ENCODE data around the gene FOXP1. TPM values are rescaled to one million over a fixed set of nuclear protein-coding genes. Genes with fewer than 3 reads are reported as not detected.
"Not testable (repeated sequence)": the region's sequence is repeated elsewhere in the genome, so short reads cannot be mapped to it uniquely, and the experiment has no call there.

FOXP1 gene
- total RNA-seq, 1 donor from 2014 or later = 128 TPM

- no peak for DNase-seq (ENCODE audit: low spot score)
Observed at GRCh38 chr3:70981231-70981880, 602.2 kb downstream of the FOXP1 start.

GRCh38 chr3:70980646-70981170 is 602.8 kb downstream of the FOXP1 start:
- DNase-seq (ENCODE audit: low spot score) = no peak

GRCh38 chr3:70979983-70980645 is 603.4 kb downstream of the FOXP1 start:
- DNase-seq (ENCODE audit: low spot score) = no peak

GRCh38 chr3:70977712-70978111 is 605.8 kb downstream of the FOXP1 start:
- no peak for DNase-seq (ENCODE audit: low spot score)

- not testable (repeated sequence) for DNase-seq (ENCODE audit: low spot score)
Observed at GRCh38 chr3:70975981-70976380, 607.5 kb downstream of the FOXP1 start.

- DNase-seq (ENCODE audit: low spot score) = no peak
Observed at GRCh38 chr3:70974747-70975146, 608.8 kb downstream of the FOXP1 start.

GRCh38 chr3:70973558-70973957 is 610.0 kb downstream of the FOXP1 start:
- no peak for DNase-seq (ENCODE audit: low spot score)

- no peak for DNase-seq (ENCODE audit: low spot score)
Observed at GRCh38 chr3:70972855-70973254, 610.7 kb downstream of the FOXP1 start.

GRCh38 chr3:70970952-70971351 is 612.6 kb downstream of the FOXP1 start:
- DNase-seq (ENCODE audit: low spot score) = no peak

GRCh38 chr3:70970171-70970570 is 613.4 kb downstream of the FOXP1 start:
- no peak for DNase-seq (ENCODE audit: low spot score)

GRCh38 chr3:70963431-70964275 is 619.9 kb downstream of the FOXP1 start:
- DNase-seq (ENCODE audit: low spot score) = no peak

GRCh38 chr3:70959506-70960291 is 623.8 kb downstream of the FOXP1 start:
- no peak for DNase-seq (ENCODE audit: low spot score)

- no peak for DNase-seq (ENCODE audit: low spot score)
Observed at GRCh38 chr3:70952033-70952747, 631.3 kb downstream of the FOXP1 start.

- no peak for DNase-seq (ENCODE audit: low spot score)
Observed at GRCh38 chr3:70951316-70951715, 632.2 kb downstream of the FOXP1 start.

- no peak for DNase-seq (ENCODE audit: low spot score)
Observed at GRCh38 chr3:70947579-70947978, 635.9 kb downstream of the FOXP1 start.

GRCh38 chr3:70943886-70944285 is 639.6 kb downstream of the FOXP1 start:
- DNase-seq (ENCODE audit: low spot score) = no peak

GRCh38 chr3:70933105-70933810 is 650.3 kb downstream of the FOXP1 start:
- no peak for DNase-seq (ENCODE audit: low spot score)

- DNase-seq (ENCODE audit: low spot score) = no peak
Observed at GRCh38 chr3:70930066-70930465, 653.5 kb downstream of the FOXP1 start.

GRCh38 chr3:70927239-70927638 is 656.3 kb downstream of the FOXP1 start:
- no peak for DNase-seq (ENCODE audit: low spot score)

GRCh38 chr3:70926835-70927234 is 656.7 kb downstream of the FOXP1 start:
- no peak for DNase-seq (ENCODE audit: low spot score)
